K562 (cell line): ENCODE results near the gene GRIK5. TPM values are rescaled to one million over a fixed set of nuclear protein-coding genes. Genes with fewer than 3 reads are reported as not detected.

Experiments used
- BCLAF1 ChIP-seq, 2 experiments: fragments of 450-650 bp in 1 of 2; IDR thresholded peaks; 2 replicates each; pipeline ENCODE4 v1.6.1; 2011 to 2017; ENCODE audit warnings: low read depth in 2 of 2, antibody characterized with exemption in 1 of 2, borderline replicate concordance in 1 of 2, low read length in 1 of 2, mild to moderate bottlenecking in 1 of 2, mixed read lengths in 1 of 2; ENCODE audit not compliant: control insufficient read depth in 1 of 2
- DMBX1 ChIP-seq: fragments of 250-450 bp; sonication (Bioruptor Pico); IDR thresholded peaks from 2 replicates; pipeline ENCODE4 v1.8.0; 2022; ENCODE audit warnings: inconsistent platforms, mild to moderate bottlenecking, moderate library complexity, borderline replicate concordance
- EGR1 ChIP-seq: fragments of 450-650 bp; conservative IDR thresholded peaks from 2 replicates; pipeline ENCODE4 v1.6.1; 2017; ENCODE audit warnings: mild to moderate bottlenecking
- KDM4B ChIP-seq, 2 experiments: fragments of 450-650 bp in 1 of 2; sonication (generic) in 1 of 2; IDR thresholded peaks; 2 replicates each; pipeline ENCODE4 v1.6.1; 2016 to 2017; ENCODE audit warnings: borderline replicate concordance in 2 of 2, antibody characterized with exemption in 1 of 2, low read depth in 1 of 2, mild to moderate bottlenecking in 1 of 2
- KDM5B ChIP-seq: fragments of 200-600 bp; sonication (generic); IDR thresholded peaks from 2 replicates; pipeline ENCODE4 v1.6.1; 2012; ENCODE audit warnings: low read depth, mild to moderate bottlenecking, moderate library complexity, low read length, control low read depth, inconsistent platforms; ENCODE audit not compliant: insufficient replicate concordance
- NR2C1 ChIP-seq, 2 experiments: fragments of 450-650 bp; IDR thresholded peaks; 2 replicates each; pipeline ENCODE4 v1.6.1; 2017; ENCODE audit warnings: mild to moderate bottlenecking in 2 of 2, antibody characterized with exemption in 1 of 2, inconsistent platforms in 1 of 2, missing compliant biosample characterization in 1 of 2, missing genetic modification characterization in 1 of 2
- POLR2AphosphoS2 ChIP-seq: IDR thresholded peaks from 2 replicates; pipeline ENCODE4 v1.6.1; 2012; ENCODE audit warnings: low read length, improper control_type of control experiment
- SMARCB1 ChIP-seq: IDR thresholded peaks from 2 replicates; pipeline ENCODE4 v1.6.1; 2011; ENCODE audit warnings: improper control_type of control experiment, low read depth; ENCODE audit not compliant: insufficient read length
- THAP7 ChIP-seq: fragments of 250-450 bp; sonication (Bioruptor Pico); IDR thresholded peaks from 2 replicates; pipeline ENCODE4 v1.5.0; 2021
- THRB ChIP-seq: fragments of 450-650 bp; formaldehyde crosslinking; conservative IDR thresholded peaks from 2 replicates; pipeline ENCODE4 v1.4.0; 2022; ENCODE audit warnings: mild to moderate bottlenecking, missing genetic modification characterization
- WHSC1 ChIP-seq: IDR thresholded peaks from one replicate; pipeline ENCODE4 v1.6.1; 2012; ENCODE audit warnings: low read length, control low read depth, inconsistent platforms
- YY1 ChIP-seq, 3 experiments: IDR thresholded peaks; 2 replicates each; pipeline ENCODE4 v1.6.1; 2011; ENCODE audit warnings: low read length in 2 of 3, mild to moderate bottlenecking in 2 of 3, moderate library complexity in 2 of 3, borderline replicate concordance in 1 of 3, control low read depth in 1 of 3, low read depth in 1 of 3; ENCODE audit not compliant: insufficient read depth in 3 of 3, insufficient replicate concordance in 2 of 3, control insufficient read depth in 1 of 3, insufficient read length in 1 of 3; ENCODE audit errors: extremely low read depth in 1 of 3
- ZNF232 ChIP-seq: sonication (generic); formaldehyde crosslinking; IDR thresholded peaks from 2 replicates; pipeline ENCODE4 v1.8.0; 2022; ENCODE audit warnings: mild to moderate bottlenecking, missing genetic modification reagents
- ZNF311 ChIP-seq: fragments of 250-450 bp; sonication (Bioruptor Pico); IDR thresholded peaks from 2 replicates; pipeline ENCODE4 v1.4.0; 2020; ENCODE audit warnings: mild to moderate bottlenecking, moderate library complexity
- polyA plus RNA-seq, 8 experiments: library from polyadenylated mRNA; depleted of rRNA in 4 of 8; stranded (reverse) in 5 of 8; unstranded in 3 of 8; fragments of >200 nt; fragmentation: Nextera tagmentation in 2 of 8; fragmentation: Illumina TruSeq in 1 of 8; extraction: Ambion mirVana in 2 of 8; extraction: Trizol in 1 of 8; gene quantifications; 2 replicates each; pipeline versions ENCODE4 v1.2.1 to v1.2.3, GENCODE V29; 2011 to 2014; ENCODE audit warnings: inconsistent platforms in 1 of 8, missing spikeins in 1 of 8
- total RNA-seq, 7 experiments: library from RNA; depleted of rRNA in 6 of 7; stranded (reverse); fragments of >200 nt in 6 of 7; fragmentation: Illumina TruSeq in 2 of 7; extraction: Trizol in 2 of 7; gene quantifications; 2 replicates each; pipeline versions ENCODE4 v1.2.1 to v1.2.3, GENCODE V29; 2011 to 2021; ENCODE audit warnings: low replicate concordance in 1 of 7
- TF ChIP-seq, protein P1 (sequence below): fragments of 200-800 bp; sonication (Bioruptor generic); IDR thresholded peaks from 2 replicates; pipeline ENCODE4 v1.6.1; 2017; ENCODE audit warnings: missing genetic modification characterization, missing compliant biosample characterization
- TF ChIP-seq, protein P2 (sequence below): sonication (generic); formaldehyde crosslinking; IDR thresholded peaks from 2 replicates; pipeline ENCODE4 v1.8.0; 2022; ENCODE audit warnings: mild to moderate bottlenecking, missing genetic modification reagents

The GRIK5 gene
- total and polyA plus RNA-seq, 9 of the 15 experiments (the other 6 are each of a cell fraction or from before 2014, with no cell fraction given): 0.04 to 0.55 (median 0.27) TPM; not detected in 2

- TF ChIP-seq ZNF232 (CRISPR knock-in tag): no peak
- TF ChIP-seq, protein P1, sequence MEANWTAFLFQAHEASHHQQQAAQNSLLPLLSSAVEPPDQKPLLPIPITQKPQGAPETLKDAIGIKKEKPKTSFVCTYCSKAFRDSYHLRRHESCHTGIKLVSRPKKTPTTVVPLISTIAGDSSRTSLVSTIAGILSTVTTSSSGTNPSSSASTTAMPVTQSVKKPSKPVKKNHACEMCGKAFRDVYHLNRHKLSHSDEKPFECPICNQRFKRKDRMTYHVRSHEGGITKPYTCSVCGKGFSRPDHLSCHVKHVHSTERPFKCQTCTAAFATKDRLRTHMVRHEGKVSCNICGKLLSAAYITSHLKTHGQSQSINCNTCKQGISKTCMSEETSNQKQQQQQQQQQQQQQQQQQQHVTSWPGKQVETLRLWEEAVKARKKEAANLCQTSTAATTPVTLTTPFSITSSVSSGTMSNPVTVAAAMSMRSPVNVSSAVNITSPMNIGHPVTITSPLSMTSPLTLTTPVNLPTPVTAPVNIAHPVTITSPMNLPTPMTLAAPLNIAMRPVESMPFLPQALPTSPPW (CRISPR knock-in tag): peak; percentile 74
- no peak for TF ChIP-seq BCLAF1 (IDR thresholded peaks at IDR 0.05; ENCODE audit: borderline replicate concordance in 1 of 2, control insufficient read depth in 1 of 2, low read depth in 2 of 2, low read length in 1 of 2)
- peak; percentile 90 to 99 (median 96) for TF ChIP-seq YY1 (IDR thresholded peaks at IDR 0.05; ENCODE audit: borderline replicate concordance in 1 of 3, control insufficient read depth in 1 of 3, extremely low read depth in 1 of 3, insufficient read depth in 3 of 3, insufficient read length in 1 of 3, insufficient replicate concordance in 2 of 3, low read depth in 1 of 3, low read length in 2 of 3)
- peak; percentile 72; the same call in 1 of the 2 replicates for TF ChIP-seq POLR2AphosphoS2
- TF ChIP-seq ZNF311 (CRISPR knock-in tag): no peak
- no peak for TF ChIP-seq NR2C1 (IDR thresholded peaks at IDR 0.05)
- TF ChIP-seq NR2C1 (tag; IDR thresholded peaks at IDR 0.05): no peak
- peak; percentile 84 for TF ChIP-seq KDM5B
- peak; percentile 94 for TF ChIP-seq THRB (CRISPR knock-in tag)
- TF ChIP-seq THAP7 (CRISPR knock-in tag): no peak
- TF ChIP-seq SMARCB1: no peak
- TF ChIP-seq, protein P2, sequence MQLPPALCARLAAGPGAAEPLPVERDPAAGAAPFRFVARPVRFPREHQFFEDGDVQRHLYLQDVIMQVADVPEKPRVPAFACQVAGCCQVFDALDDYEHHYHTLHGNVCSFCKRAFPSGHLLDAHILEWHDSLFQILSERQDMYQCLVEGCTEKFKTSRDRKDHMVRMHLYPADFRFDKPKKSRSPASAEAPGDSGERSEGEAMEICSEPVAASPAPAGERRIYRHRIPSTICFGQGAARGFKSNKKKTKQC: peak; percentile 44; the same call in 1 of the 2 replicates
- no peak for TF ChIP-seq DMBX1 (CRISPR knock-in tag)
- TF ChIP-seq EGR1: peak; percentile 55
- TF ChIP-seq WHSC1: no peak
- no peak for TF ChIP-seq KDM4B (IDR thresholded peaks at IDR 0.05; ENCODE audit: borderline replicate concordance in 2 of 2, low read depth in 1 of 2)
Observed at GRCh38 chr19:42075616-42076379, 5.8 kb upstream of the GRIK5 start, which contains the start of gene ZNF574 (continued).
